Spleen (tissue), 7 donors: ENCODE measurements around the gene PIGQ.

Experiments used
- POLR2A ChIP-seq, 3 donors: fragments of 450-650 bp; IDR thresholded peaks; one replicate each; pipeline ENCODE4 v1.5.1; 2017; ENCODE audit warnings: antibody characterized with exemption in 3 of 3, mild to moderate bottlenecking in 1 of 3
- TF ChIP-seq, protein P1 (sequence below), 11 experiments: fragments of 200-600 bp in 7 of 11; fragments of 450-650 bp in 4 of 11; sonication (generic) in 4 of 11; IDR thresholded peaks in 8 of 11; conservative IDR thresholded peaks in 3 of 11; 1 replicate in 7 of 11; 2 replicates in 4 of 11; pipeline versions ENCODE4 v1.4.0 to v1.8.0; 2016 to 2021; ENCODE audit warnings: antibody characterized with exemption in 11 of 11, inconsistent platforms in 4 of 11, mild to moderate bottlenecking in 1 of 11
- donor health status: DM: no; HTN: no; CAD: no; lungs with moderate emphysema.
- donor health status: DM: no; HTN: no; CAD: no.
- donor health status: DM: no; HTN: no; CAD: no.

GRCh38 chr16:616733-617586, 47.2 kb downstream of the PIGQ start:
- TF ChIP-seq, protein P1, sequence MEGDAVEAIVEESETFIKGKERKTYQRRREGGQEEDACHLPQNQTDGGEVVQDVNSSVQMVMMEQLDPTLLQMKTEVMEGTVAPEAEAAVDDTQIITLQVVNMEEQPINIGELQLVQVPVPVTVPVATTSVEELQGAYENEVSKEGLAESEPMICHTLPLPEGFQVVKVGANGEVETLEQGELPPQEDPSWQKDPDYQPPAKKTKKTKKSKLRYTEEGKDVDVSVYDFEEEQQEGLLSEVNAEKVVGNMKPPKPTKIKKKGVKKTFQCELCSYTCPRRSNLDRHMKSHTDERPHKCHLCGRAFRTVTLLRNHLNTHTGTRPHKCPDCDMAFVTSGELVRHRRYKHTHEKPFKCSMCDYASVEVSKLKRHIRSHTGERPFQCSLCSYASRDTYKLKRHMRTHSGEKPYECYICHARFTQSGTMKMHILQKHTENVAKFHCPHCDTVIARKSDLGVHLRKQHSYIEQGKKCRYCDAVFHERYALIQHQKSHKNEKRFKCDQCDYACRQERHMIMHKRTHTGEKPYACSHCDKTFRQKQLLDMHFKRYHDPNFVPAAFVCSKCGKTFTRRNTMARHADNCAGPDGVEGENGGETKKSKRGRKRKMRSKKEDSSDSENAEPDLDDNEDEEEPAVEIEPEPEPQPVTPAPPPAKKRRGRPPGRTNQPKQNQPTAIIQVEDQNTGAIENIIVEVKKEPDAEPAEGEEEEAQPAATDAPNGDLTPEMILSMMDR (IDR thresholded peaks at IDR 0.05 in 8 of 11, conservative IDR thresholded peaks at IDR 0.05 in 3 of 11): no peak
- no peak for TF ChIP-seq POLR2A (IDR thresholded peaks at IDR 0.05)
